GM12872 (cell line): ENCODE data around the gene MICALL1.

Experiments
- TF ChIP-seq, protein P1 (sequence below): IDR thresholded peaks from 3 replicates; pipeline ENCODE4 v1.5.1; 2011; ENCODE audit warnings: low read depth, mild to moderate bottlenecking, low read length, moderate library complexity; ENCODE audit not compliant: insufficient read depth

Gene MICALL1

GRCh38 chr22:37918580-37919270, 12.6 kb downstream of the MICALL1 start:
- TF ChIP-seq, protein P1, sequence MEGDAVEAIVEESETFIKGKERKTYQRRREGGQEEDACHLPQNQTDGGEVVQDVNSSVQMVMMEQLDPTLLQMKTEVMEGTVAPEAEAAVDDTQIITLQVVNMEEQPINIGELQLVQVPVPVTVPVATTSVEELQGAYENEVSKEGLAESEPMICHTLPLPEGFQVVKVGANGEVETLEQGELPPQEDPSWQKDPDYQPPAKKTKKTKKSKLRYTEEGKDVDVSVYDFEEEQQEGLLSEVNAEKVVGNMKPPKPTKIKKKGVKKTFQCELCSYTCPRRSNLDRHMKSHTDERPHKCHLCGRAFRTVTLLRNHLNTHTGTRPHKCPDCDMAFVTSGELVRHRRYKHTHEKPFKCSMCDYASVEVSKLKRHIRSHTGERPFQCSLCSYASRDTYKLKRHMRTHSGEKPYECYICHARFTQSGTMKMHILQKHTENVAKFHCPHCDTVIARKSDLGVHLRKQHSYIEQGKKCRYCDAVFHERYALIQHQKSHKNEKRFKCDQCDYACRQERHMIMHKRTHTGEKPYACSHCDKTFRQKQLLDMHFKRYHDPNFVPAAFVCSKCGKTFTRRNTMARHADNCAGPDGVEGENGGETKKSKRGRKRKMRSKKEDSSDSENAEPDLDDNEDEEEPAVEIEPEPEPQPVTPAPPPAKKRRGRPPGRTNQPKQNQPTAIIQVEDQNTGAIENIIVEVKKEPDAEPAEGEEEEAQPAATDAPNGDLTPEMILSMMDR, result no peak

DNA sequence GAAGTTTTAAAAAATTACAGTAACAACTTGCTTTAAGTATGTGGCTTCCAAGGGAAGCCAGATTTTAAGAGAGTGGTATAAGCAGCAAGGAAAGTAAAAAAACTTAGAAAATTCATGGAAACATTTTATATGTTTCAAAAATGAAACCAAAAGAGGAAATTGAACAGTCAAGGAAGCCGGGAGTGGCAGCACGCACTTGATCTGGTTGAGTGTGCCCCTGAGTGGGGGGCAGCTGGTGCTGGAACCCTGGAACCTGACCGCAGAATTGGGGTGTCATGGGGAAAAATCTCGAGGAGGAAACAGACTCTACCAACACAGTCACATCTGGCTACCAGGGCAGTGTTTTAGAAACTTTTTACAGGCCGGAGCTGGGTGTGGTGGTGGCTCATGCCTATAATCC, 14.0 kb downstream of the MICALL1 start:
- TF ChIP-seq, protein P1, result no peak

GRCh38 chr22:37922191-37922590, 16.1 kb downstream of the MICALL1 start:
- TF ChIP-seq, protein P1, result no peak

DNA sequence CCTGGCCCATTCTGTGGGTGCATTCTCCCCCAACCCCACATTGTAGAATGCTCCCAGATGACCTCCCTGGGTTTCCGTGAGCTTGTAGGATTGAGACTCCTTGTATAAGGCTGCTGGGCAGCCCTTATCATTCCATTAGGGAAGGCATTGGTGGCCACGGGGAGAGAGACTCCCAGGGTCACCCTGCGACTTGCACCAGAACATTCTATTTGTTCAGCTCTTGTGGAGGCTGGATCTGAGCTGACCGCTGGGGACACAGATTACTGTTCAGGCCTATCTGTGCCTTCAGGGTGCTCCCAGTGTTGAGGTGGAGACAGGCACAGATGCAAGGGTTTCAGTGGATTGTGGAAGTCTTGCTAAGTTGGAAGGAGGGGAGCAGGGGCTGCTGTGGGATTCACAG, 17.8 kb downstream of the MICALL1 start:
- TF ChIP-seq, protein P1, result no peak

- TF ChIP-seq, protein P1, result no peak
These were observed 18.4 kb downstream of the MICALL1 start for GRCh38 chr22:37924386-37925065.

DNA sequence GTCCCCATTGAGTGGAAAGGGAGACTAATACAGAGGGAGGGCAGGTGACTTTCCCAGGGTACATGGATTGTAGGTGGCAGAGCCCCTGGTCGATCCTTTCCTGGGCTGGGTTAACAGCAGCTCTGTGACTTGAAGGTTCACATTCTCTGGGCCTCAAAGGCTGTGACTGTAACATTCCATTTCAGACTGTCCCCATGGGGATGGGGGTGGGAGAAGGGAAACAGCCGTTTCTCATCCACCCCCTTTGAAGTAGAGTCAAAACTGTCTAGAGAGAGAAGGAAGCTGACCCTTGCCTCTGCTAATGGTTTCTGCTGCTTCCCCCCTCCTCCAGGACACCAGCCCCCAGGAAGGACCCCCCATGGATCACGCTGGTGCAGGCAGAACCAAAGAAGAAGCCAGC, 19.2 kb downstream of the MICALL1 start:
- TF ChIP-seq, protein P1, result no peak

DNA sequence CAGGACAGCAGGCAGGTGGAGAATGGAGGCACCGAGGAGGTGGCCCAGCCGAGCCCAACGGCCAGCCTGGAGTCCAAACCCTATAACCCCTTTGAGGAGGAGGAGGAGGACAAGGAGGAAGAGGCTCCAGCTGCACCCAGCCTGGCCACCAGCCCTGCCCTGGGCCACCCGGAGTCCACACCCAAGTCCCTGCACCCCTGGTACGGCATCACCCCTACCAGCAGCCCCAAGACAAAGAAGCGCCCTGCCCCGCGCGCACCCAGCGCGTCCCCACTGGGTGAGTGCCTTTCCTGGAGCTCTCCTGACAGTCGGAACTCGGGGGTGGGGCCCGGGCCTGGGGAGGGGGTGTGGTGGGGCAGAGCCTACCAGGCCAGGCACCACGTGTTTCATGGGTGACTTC, 19.7 kb downstream of the MICALL1 start:
- TF ChIP-seq, protein P1, result no peak
